AG09309 (cell line): ENCODE data around the gene PNMA5.
"Not testable (repeated sequence)": the region's sequence is repeated elsewhere in the genome, so short reads cannot be mapped to it uniquely, and the experiment has no call there.

Source experiments
- DNase-seq: peaks from one replicate; pipeline ENCODE4 v3.0.0-alpha.2; 2010; ENCODE audit warnings: low read depth
- H3K4me3 ChIP-seq: 2 replicates; pipeline ENCODE4 v1.5.1; 2011; ENCODE audit warnings: mild to moderate bottlenecking, low read depth, low read length, moderate library complexity; ENCODE audit not compliant: control insufficient read depth
- TF ChIP-seq, protein P1 (sequence below): IDR thresholded peaks from 2 replicates; pipeline ENCODE4 v1.5.1; 2011; ENCODE audit warnings: mild to moderate bottlenecking, low read depth, low read length, inconsistent platforms; ENCODE audit not compliant: insufficient read depth, control insufficient read depth; ENCODE audit errors: missing control alignments

PNMA5 gene

GRCh38 chrX:152988536-152989291 is 5.2 kb downstream of the PNMA5 start:
- TF ChIP-seq, protein P1, sequence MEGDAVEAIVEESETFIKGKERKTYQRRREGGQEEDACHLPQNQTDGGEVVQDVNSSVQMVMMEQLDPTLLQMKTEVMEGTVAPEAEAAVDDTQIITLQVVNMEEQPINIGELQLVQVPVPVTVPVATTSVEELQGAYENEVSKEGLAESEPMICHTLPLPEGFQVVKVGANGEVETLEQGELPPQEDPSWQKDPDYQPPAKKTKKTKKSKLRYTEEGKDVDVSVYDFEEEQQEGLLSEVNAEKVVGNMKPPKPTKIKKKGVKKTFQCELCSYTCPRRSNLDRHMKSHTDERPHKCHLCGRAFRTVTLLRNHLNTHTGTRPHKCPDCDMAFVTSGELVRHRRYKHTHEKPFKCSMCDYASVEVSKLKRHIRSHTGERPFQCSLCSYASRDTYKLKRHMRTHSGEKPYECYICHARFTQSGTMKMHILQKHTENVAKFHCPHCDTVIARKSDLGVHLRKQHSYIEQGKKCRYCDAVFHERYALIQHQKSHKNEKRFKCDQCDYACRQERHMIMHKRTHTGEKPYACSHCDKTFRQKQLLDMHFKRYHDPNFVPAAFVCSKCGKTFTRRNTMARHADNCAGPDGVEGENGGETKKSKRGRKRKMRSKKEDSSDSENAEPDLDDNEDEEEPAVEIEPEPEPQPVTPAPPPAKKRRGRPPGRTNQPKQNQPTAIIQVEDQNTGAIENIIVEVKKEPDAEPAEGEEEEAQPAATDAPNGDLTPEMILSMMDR: no peak
- DNase-seq: no peak
- H3K4me3 ChIP-seq: no peak overlapping the region

DNA sequence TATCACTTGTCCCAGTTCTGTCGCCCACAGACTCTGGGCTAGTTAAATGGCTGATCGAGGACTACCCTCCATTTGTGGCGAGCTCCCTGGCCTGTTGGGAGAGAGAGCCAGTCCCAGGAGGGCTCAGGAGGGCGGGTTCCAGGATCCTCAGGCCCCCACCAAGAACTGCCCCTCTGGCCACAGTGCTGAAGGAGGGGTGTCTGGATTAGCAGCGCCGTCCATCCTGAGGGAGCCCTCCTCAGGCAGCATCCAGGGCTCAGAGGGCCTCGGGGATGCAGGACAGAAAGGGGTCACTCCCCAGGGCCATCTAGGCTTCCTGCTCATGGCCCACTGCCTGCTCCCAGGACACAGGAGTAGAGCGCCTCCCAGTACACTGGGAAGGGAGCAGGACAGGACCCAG is 6.1 kb downstream of the PNMA5 start:
- DNase-seq: no peak
- no peak overlapping the region for H3K4me3 ChIP-seq
- TF ChIP-seq, protein P1: no peak

GRCh38 chrX:152987156-152987555 is 6.8 kb downstream of the PNMA5 start:
- DNase-seq, H3K4me3 ChIP-seq: not testable (repeated sequence)

DNA sequence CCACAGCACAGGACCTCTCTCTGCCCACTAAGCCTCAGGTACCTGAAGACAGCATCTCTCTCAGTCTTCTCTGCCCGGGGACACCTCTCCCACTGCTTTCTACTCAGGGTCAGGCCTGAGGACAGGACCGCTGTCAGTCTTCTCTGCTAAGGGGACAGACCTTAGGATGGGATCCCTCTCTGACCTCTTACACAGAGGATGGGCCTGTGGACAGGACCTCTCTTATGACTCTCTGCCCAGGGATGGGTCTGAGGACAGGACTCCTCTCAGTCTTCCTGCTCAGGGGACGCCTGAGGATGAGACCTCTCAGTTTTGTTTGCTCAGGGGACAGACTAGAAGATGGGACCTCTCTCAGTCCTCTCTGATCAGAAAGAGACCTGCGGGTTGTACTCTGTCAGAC is 8.5 kb downstream of the PNMA5 start:
- DNase-seq: not testable (repeated sequence)

GRCh38 chrX:152968193-152968592 is 25.7 kb downstream of the PNMA5 start:
- H3K4me3 ChIP-seq: no peak overlapping the region
- no peak for DNase-seq
- TF ChIP-seq, protein P1: no peak

More for the DNA sequence above, 8.5 kb downstream of the PNMA5 start:
- H3K4me3 ChIP-seq: not testable (repeated sequence)

DNA sequence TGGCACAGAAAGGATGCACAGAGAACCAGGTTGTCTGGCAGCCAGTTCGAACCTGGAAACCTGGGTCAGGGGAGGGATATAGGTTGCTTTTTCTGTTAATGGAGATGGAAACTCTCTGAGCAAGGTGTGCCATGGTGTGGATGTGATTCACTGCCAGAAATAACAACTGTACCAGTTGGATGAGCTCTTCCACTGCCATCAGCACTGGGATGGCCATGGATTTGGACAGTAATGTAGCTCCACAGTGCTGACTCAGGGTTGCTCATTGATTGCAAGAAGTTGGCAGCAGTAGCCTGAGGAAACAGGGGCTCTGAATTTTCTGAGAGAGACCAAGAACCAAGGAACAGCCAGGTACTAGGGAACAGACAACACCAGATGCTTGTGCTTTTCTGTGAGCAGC is 33.8 kb downstream of the PNMA5 start:
- DNase-seq: no peak
- TF ChIP-seq, protein P1: no peak
- no peak overlapping the region for H3K4me3 ChIP-seq

- no peak overlapping the region for H3K4me3 ChIP-seq
- DNase-seq: no peak
- TF ChIP-seq, protein P1: no peak
These were observed 34.3 kb downstream of the PNMA5 start for GRCh38 chrX:152959626-152960025.
